HG03135 (cell line): ENCODE measurements around the gene SCGB3A1.

Experiments used
- ATAC-seq: cut with Tn5 transposase; IDR thresholded peaks from one replicate; pipeline ENCODE4 v1.9.1; 2021; ENCODE audit warnings: mild to moderate bottlenecking, moderate library complexity; ENCODE audit not compliant: unreplicated experiment

The SCGB3A1 gene

GRCh38 chr5:180590543-180591310 is 572 bp downstream of the SCGB3A1 start:
- no peak for ATAC-seq

GRCh38 chr5:180589771-180590542 is 1.3 kb downstream of the SCGB3A1 start:
- no peak for ATAC-seq

- no peak for ATAC-seq
These were observed 4.4 kb downstream of the SCGB3A1 start for GRCh38 chr5:180586870-180587269.

- ATAC-seq, result no peak
These were observed 5.1 kb downstream of the SCGB3A1 start for GRCh38 chr5:180586204-180586603.

GRCh38 chr5:180583738-180584137 is 7.6 kb downstream of the SCGB3A1 start:
- ATAC-seq, result no peak

- ATAC-seq, result no peak
These were observed 10.6 kb downstream of the SCGB3A1 start for GRCh38 chr5:180580681-180581080.

GRCh38 chr5:180575571-180575970 is 15.7 kb downstream of the SCGB3A1 start:
- ATAC-seq, result no peak

- no peak for ATAC-seq
These were observed 22.4 kb downstream of the SCGB3A1 start for GRCh38 chr5:180568914-180569313.

- no peak for ATAC-seq
These were observed 27.3 kb downstream of the SCGB3A1 start for GRCh38 chr5:180563994-180564393.

GRCh38 chr5:180558232-180558631 is 33.1 kb downstream of the SCGB3A1 start:
- ATAC-seq, result no peak

- no peak for ATAC-seq
These were observed 34.0 kb downstream of the SCGB3A1 start for GRCh38 chr5:180557217-180557809.

- ATAC-seq, result no peak
These were observed 36.0 kb downstream of the SCGB3A1 start for GRCh38 chr5:180555168-180555921.

- no peak for ATAC-seq
These were observed 37.8 kb downstream of the SCGB3A1 start for GRCh38 chr5:180553530-180553929.

GRCh38 chr5:180548563-180548962 is 42.7 kb downstream of the SCGB3A1 start:
- no peak for ATAC-seq

GRCh38 chr5:180545248-180545647 is 46.1 kb downstream of the SCGB3A1 start:
- ATAC-seq, result no peak

- ATAC-seq, result no peak
These were observed 49.6 kb downstream of the SCGB3A1 start for GRCh38 chr5:180541710-180542109.
